NCI-H1092 treated with DMSO at 0.1 percent for 48 hours (cell line): ENCODE data around the gene MIB2.
"Not testable (repeated sequence)": the region's sequence is repeated elsewhere in the genome, so short reads cannot be mapped to it uniquely, and the experiment has no call there.

Experiments
- DNase-seq: peaks from one replicate; lab custom pipeline; 2025; lab: John Stamatoyannopoulos, UW

The MIB2 gene

GRCh38 chr1:1658583-1659549 is 43.6 kb downstream of the MIB2 start, which contains the start of gene CDK11B:
Gene CDK11B (minus strand): TSS chr1:1659004. CDS start chr1:1657485, 1,519 bp downstream.
- peak; percentile 65 for DNase-seq

- DNase-seq: not testable (repeated sequence)
These were observed 47.1 kb downstream of the MIB2 start for GRCh38 chr1:1662392-1662791.

GRCh38 chr1:1662830-1663560 is 47.7 kb downstream of the MIB2 start:
- DNase-seq: not testable (repeated sequence)

- not testable (repeated sequence) for DNase-seq
These were observed 49.0 kb downstream of the MIB2 start for GRCh38 chr1:1664318-1664717.

DNA sequence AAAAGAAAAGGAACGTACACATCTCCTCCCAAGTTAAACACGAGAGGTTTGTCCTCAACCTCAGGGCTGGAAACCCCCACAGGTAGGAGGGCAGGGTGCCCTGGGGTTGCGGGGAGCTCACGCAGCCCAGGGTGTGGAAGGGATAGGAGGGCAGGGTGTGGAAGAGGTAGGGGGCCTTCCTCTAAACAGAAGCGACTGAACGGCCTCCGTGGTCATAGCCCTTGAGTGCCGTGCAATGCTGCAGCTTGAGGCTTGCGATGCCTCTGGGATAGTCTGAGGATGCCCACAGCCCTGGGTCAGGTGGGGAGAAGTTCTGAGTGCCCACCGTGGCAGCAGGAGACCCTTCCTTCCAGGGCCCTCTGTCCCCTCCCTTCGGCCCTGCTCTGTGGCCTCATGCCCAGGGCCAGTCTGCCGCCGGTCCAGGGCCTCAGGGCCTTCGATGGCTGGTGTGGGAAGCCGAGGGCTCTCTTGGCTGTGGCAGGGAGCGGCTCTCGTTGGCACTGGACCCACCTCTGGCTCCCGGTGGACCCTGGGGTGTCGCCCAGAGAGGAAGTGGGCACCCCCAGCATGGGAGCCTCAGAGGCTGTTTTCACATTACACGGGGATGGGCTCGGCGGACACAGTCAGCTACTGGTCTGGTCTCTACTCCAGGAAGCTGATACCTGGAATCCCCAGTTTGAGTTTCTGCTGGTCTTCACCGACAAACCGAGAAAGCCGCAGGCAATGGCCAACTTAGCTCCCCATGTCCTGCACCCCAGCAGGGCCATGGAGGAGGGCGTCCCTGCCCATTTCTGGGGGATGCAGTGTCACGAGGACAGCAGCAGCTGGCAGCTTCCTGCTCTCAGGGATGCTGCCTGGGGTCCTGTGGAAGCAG is 49.9 kb downstream of the MIB2 start:
- DNase-seq: no peak

DNA sequence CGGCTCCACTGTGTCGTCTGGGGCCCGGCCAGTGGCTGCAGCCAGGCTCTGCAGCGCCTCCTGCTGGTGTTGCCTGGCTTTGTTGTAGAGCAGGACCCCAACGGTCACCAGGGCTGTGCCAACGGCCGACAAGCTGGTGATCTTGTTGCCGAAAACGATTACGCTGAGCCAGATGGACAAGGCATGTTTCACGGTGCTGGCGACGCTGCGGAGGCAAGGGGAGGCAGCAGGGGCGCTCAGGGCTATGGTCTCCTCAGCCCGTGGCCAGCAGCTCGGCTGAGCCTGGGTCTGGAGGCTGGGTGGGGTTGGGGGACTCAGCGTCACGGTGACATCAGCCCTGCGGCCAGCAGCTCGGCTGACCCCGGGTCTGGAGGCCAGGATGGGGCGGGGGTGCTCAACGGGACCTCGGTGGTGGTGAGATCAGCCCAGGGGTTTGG is 50.5 kb downstream of the MIB2 start:
- no peak for DNase-seq

GRCh38 chr1:1666526-1666925 is 51.2 kb downstream of the MIB2 start:
- DNase-seq: no peak

DNA sequence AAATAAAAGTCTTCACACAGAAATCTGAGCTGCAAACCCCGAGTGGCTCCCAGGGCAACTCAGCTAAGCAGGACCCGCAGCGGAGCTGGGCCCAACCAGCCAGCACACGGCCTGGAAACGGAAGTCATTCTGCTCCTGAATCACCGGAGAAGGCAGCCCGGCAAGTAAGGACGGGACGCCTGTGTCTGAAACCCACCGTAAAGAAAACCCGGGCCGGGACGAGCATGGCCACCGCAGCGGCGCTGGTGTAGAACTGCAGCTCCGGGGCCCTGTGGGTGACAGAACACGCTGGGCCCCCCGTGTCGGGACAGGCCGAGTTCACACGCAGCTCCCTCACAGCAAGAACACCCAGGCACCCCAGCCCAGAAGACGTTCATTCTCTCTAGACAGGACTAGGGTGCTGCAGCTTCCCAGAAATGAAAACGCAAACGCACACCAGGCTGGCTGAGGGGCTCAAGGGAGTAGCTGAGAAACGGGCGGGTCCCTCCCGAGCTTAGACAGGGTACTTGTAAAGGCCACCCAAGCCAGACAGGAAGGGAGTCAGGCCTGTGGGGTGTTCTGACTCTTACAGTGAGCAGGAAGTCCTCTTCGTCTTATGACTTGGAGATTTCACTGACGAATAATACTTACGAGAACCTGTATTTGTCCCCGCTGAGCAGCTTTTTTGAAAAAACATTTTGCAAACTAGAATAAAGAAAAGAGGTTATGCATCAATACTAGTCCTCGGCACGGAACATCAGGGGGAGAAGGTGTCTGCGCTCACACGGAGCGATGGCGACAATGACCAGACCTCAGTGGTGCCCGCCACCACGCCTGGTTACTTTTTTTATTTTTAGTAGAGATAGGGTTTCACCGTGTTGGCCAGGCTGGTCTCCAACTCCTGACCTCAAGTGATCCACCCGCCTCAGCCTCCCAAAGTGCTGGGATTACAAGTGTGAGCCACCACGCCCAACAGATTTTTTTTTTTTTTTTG is 54.5 kb downstream of the MIB2 start:
- no peak for DNase-seq

DNA sequence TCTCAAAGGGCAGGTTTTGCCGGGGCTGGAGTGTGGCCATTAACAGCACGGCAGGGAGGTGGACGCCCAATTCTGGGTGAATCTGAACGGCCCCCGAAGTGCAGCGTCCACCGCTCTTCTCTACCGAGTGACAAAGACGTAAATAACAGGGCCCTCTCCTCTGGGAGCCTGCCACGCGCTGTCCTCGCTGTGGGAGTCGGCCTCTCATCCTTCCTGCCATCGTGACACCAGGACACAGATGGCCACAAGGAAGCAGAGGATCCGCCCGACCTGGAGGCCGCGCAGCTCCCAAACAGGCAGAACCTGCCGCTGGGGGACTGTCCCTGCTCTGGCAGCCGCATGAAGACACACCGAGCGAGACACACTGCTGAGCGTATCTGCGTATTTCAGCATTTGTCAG is 55.6 kb downstream of the MIB2 start:
- no peak for DNase-seq

DNA sequence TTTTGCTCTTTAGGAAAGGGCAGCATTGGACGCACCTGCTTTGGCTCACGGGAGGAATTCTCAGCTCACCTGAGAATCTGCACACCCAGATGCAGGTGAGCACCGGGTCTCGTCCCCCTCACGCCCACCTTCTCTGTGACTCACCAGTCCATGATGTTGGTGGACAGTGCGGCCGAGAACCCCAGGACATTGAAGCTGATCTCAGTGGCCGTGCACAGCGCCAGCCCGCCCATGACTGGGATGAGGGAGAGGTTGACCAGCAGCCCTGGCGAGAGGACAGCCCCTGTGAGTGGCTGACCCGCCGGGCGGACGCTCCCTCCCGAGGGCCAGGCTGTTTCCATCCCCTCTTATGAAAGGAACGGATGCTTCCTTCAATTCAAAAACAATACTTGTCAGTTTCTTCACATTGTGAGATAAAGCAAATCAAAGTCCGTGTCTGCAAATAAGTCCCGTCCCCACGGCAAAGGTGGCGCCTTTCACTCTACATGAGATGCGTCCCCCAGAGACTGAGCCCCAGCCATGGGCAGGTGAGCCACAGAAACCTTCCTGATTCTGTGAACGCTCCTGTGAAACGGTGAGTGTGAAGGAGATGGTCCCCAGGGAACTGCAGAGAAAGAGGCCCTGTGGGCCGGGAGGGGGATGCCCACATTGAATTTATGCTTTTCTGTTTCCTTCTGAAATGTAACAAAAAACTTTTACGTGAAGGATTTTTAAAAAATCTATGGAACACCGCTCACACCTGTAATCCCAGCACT is 56.2 kb downstream of the MIB2 start:
- no peak for DNase-seq

- DNase-seq: no peak
These were observed 57.1 kb downstream of the MIB2 start for GRCh38 chr1:1672181-1672965.

GRCh38 chr1:1674806-1675205 is 59.5 kb downstream of the MIB2 start:
- DNase-seq: not testable (repeated sequence)

DNA sequence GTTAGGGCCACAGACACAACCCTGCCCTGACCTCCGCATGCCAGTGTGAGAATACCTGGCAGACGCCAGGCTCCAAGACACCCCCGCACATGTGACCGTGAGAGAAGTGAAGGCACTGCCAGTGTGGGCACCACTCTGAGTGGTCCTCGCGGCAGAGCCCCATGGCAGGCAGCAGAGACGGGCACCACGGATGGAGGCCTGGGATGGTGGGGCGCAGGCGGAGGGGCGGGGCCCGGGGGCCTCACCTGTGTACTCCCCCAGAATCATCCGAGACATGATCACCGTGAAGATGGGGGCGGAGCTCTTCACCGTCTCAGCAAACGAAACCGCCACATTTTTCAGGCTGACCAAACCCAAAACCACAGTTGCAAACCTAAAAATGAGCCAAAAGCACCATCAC is 59.9 kb downstream of the MIB2 start:
- not testable (repeated sequence) for DNase-seq

DNA sequence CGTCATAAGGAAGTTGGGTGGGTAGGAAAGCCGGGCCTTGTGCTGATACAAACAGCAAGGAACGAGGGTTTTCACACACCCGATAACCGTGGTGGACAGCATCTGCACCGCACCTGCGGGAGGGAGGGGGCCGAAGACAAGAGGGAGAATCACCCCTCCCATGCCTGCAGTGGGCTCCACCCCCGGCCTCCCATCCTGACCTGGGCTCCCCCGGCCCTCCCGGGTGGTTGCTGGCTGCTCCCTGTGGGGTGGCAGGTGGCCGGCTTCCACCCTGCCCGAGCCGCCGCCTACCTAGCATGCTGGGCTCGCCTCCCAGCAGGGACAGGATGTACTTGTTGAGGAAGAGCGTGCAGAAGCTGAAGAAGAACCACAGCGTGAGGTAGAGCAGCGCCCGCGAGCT is 60.8 kb downstream of the MIB2 start:
- not testable (repeated sequence) for DNase-seq

DNA sequence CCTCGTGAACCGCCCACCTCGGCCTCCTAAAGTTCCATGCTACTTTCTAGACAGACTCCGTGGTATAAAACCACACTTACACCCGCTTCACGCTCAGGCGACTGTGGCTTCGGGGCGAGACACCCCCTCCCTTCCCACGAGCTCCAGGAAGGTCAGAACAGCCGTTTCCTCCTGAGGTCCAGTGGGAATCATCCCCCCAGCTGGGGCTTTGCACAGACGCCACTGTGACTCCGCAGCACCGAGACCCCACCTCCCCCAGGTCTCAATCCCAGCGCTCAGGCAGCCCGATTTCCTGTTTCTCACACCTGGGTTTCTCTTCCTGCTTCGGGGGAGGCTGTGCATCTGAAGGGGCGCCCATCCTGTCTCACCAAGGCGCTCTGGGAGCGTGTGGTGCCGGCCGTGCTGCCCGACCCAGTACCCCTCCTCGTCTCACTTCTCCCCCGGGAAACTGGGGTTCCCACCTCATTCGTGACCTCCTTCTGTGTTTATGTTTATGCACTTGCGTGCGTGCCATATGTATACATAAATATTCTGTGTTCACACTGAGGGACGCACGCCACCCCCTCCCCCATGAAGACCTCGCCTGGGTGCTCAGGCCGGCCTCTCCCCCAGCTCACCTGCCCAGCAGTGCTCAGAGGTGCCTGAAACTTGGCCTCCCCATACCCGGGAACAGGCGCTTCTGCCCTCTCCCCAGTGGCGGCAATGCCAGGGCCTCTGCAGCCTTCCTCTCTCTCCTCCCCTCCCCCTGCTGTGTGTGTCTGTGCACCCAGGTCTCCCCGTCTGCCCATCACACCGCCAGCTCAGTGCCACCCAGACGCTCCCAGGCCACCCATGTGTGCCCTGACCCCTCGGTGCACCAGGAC is 62.6 kb downstream of the MIB2 start:
- no peak for DNase-seq

DNA sequence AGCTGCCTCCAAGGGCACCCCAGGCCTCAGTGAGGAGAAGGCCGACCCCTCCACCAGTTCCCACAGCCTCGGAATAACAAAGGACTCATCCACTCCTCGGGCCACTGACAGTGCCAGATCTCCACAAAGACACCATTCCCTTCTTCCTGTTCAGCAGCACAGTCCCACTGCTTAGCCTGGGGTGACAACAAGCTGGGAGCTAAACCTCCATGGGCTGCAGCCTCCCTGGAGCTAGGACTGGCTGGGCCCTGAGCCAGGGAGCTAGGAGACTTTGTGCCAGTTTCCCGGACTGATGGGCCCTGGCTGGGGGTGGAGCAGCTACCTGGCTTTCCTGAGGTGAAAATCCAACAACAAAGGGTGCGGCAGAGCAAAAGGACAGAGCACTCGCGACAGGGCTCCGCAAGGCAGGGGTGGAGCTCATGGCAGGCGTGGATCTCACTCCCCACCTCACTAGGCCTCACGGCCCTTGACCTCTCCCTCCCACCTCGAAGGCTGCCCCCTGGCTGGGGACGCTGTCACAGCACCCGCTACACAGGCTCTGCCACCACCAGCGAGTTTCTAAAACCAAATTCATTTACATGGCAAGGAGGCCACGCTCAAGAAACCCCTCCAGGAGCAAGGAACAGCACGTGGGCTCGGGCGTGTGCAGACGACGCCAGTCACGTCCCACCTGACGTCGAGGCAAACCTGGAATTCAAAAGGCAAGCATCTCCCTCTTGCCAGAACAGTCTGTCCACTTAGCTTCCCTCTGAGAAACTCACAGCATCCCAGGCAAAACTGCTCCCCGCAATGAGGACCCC is 63.5 kb downstream of the MIB2 start:
- no peak for DNase-seq
